D721Med (cell line): Measurements from ENCODE around the gene RFNG.

Experiments used
- DNase-seq: peaks from one replicate; pipeline ENCODE4 v3.0.0; 2011; ENCODE audit warnings: low spot score; ENCODE audit not compliant: insufficient read length
- FAIRE-seq: peaks from 2 replicates; lab custom pipeline; 2011; peaks lifted over from hg19 to GRCh38; lab: Jason Lieb, UNC
- CTCF ChIP-seq: IDR thresholded peaks from 2 replicates; pipeline ENCODE4 v1.5.1; 2012; ENCODE audit warnings: mild to moderate bottlenecking, control low read depth; ENCODE audit not compliant: insufficient read depth; ENCODE audit errors: missing control alignments

RFNG gene

GRCh38 chr17:82049521-82049971, 2.1 kb downstream of the RFNG start:
- DNase-seq (no peak), FAIRE-seq (no peak)

GRCh38 chr17:82049106-82049505, 2.5 kb downstream of the RFNG start:
- FAIRE-seq (no peak), DNase-seq (no peak)
- TF ChIP-seq CTCF: no peak

More at GRCh38 chr17:82049521-82049971, 2.1 kb downstream of the RFNG start:
- no peak for TF ChIP-seq CTCF

- no peak for TF ChIP-seq CTCF
- no peak for FAIRE-seq
- DNase-seq: no peak
Measured at GRCh38 chr17:82048571-82048971, 3.0 kb downstream of the RFNG start.

- no peak for TF ChIP-seq CTCF
- no peak for DNase-seq
- FAIRE-seq: no peak
Measured at GRCh38 chr17:82047914-82048570, 3.6 kb downstream of the RFNG start.

- FAIRE-seq (no peak), DNase-seq (no peak)
- no peak for TF ChIP-seq CTCF
Measured at GRCh38 chr17:82047379-82047778, 4.2 kb downstream of the RFNG start.

GRCh38 chr17:82046903-82047302, 4.7 kb downstream of the RFNG start:
- DNase-seq (no peak), FAIRE-seq (no peak)
- TF ChIP-seq CTCF: no peak

- FAIRE-seq: no peak
- no peak for TF ChIP-seq CTCF
- DNase-seq: no peak
Measured at GRCh38 chr17:82045936-82046484, 5.6 kb downstream of the RFNG start.
